GM18519 (cell line): ENCODE results near the gene NEK6.

ENCODE experiments used
- ATAC-seq: cut with Tn5 transposase; IDR thresholded peaks from one replicate; pipeline ENCODE4 v1.9.1; 2021; ENCODE audit warnings: mild to moderate bottlenecking, moderate library complexity; ENCODE audit not compliant: unreplicated experiment, low FRiP score

The NEK6 gene

DNA sequence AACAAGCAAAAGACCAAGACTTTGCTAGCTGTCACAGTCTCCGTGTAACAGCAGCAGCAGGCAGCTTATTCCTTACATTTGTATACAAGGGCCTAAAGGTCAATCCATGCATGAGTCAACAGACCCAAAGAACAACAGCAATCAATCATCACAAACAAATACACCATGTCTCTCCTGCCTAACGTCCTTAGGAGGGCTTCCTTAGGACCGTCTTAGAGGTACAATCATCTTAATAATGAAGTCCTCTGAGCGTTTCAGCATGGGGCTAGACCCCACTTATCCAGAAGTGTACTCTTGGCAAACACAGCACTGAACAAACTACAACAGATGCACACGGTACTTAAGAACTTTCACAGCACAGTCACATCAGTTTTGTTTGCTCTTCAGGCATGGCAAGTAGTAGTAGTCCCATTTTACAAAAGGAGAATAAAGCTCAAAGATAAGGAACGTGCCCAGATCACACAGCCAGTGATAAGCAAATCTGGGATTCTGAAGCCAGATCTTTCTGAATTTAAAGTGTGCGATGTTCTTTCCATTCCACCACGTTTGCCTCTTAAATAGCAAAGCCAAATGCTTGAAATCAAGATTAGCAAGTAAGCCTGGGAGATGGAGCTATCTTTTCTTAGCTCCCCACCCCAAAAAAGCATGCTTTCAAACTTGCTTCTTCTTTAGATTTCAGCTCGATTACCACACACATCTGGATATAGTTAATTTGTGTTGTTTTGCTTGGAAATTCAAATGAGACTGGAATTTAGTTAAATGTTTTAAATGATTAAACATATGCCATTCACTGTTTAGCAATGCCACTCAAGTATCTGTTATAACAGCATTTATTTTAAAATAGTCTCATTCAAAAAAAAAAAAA is 133.3 kb downstream of the NEK6 start:
- ATAC-seq: no peak

- ATAC-seq: no peak
These were observed 134.6 kb downstream of the NEK6 start for GRCh38 chr9:124392254-124392870.

DNA sequence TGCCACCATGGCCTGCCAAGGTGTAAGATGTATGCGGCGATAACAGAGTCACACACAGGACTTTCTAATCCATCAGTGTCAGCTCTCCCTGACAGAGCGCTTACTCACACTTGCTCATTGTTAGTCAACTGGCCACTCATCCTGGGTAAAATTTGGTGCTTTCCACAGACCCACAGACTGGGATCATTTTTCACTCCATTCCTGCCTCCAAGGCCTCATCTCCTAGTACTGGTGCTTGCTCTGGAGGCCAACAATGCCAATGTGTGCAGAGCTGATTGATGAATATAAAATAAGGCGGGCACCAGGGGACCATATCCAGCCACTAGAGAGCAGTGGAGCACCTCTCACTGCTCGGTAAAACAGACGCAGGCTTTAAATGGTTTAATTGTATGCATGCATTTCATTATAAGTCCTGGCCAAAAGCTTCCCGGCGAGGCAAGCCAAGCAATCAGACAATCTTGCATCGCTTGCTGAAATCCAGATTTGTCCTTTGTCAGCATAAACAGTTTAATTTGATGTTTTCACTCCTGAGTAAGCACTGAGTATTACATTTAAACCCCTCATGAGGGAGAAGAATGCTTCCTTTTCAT is 135.2 kb downstream of the NEK6 start:
- ATAC-seq: no peak

GRCh38 chr9:124394167-124394566 is 136.4 kb downstream of the NEK6 start:
- no peak for ATAC-seq

DNA sequence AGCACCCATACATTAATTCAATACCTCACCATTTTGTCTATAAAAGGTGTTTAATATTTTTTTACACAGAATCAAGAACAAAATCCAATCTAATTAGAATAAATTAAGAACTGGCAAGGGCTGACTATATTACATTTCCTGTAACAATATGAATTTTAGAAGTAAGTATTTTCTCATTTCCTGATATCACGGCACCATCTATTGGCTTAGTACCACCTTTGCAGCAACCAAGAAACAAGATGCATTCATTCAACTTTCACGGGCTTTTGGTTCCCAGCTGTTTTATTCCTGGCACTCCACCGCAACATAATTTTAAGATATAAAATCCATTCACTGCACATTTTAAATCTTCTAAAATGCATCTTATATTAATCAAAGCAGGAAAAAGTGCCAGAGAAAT is 136.8 kb downstream of the NEK6 start:
- no peak for ATAC-seq

DNA sequence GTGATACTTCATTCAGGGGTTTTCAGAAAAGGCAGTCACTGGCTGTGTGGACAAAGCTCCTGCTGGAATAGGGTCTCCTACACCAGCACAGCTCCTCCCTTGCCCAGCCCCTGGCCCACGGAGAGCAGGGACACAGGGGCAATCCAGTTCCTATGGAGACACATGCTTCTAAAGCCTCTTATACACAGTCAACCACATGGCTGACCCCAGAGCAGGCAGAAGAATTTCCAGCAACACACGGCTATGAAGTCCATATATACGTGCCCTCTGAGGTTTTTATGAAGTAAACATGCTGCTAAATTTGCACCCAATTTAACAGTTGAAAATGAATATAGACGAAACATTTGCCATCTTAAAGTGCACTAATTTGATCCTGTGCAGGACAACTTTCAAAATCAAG is 138.1 kb downstream of the NEK6 start:
- no peak for ATAC-seq

- no peak for ATAC-seq
These were observed 140.6 kb downstream of the NEK6 start for GRCh38 chr9:124398191-124398935.

- no peak for ATAC-seq
These were observed 141.7 kb downstream of the NEK6 start for GRCh38 chr9:124399323-124399967.

DNA sequence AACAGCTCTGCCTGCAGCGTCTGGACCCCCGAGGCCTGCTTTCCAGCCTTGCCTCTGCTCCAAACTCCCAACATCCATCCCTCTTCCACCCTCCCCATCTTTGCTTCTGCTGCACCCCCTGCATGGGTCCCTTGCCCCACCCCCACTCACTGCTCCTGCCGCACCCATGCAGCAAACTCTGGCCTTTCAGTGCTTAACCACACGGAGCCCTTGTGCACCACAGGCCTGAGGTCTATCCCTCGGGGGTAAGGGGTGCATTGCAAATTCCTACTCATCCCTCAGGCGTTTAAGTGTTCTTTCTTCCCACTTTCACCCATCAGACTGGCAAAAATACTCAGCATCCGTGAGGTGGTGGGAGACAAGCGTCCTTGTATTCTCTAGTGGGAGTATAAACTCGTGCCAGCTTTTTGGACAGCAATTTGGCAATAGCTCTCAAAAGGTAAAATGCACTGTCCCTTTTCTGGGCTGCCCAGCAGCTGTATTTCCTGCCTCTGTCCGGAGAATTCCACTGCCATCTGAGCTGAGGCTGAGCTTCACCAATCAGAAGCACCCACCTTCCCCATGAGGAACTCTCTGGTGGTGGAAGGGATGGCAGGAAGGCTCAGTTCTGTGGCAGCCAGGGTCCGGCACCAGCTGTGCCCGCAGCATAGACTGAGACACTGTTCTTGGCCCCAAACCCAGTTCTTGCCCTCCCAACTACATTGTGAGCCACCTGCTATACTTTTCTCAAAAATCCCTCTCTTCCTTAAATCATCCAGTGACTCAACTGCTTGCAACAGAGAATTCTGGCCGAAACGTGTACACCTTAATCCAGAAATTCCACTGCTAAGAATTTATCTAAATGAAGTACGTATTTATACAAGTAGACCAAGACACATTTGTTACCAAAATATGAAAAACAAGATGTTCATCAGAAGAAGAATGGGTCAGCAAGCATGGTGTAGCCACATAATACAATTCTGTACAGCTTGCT is 142.5 kb downstream of the NEK6 start:
- ATAC-seq: no peak
